Endothelial cell of umbilical vein (primary cell): ENCODE data around the gene LRRC8B.

Source experiments
- EZH2 ChIP-seq: IDR thresholded peaks from 2 replicates; pipeline ENCODE4 v1.6.1; 2012; ENCODE audit warnings: borderline replicate concordance, low read depth, mild to moderate bottlenecking, moderate library complexity, low read length, inconsistent platforms; ENCODE audit not compliant: severe bottlenecking
- FOS ChIP-seq: IDR thresholded peaks from 2 replicates; pipeline ENCODE4 v1.6.1; 2011; ENCODE audit warnings: mild to moderate bottlenecking, low read length, moderate library complexity, borderline replicate concordance; ENCODE audit not compliant: insufficient read depth
- GATA2 ChIP-seq: IDR thresholded peaks from 2 replicates; pipeline ENCODE4 v1.7.0; 2011; ENCODE audit warnings: low read depth, mild to moderate bottlenecking, moderate library complexity, mixed read lengths, low read length; ENCODE audit not compliant: insufficient read length, insufficient read depth
- JUN ChIP-seq: IDR thresholded peaks from 2 replicates; pipeline ENCODE4 v1.6.1; 2011; ENCODE audit warnings: borderline replicate concordance, low read depth; ENCODE audit not compliant: insufficient read length, insufficient read depth
- MYC ChIP-seq: IDR thresholded peaks from one replicate; pipeline ENCODE4 v1.6.1; 2011; ENCODE audit warnings: mild to moderate bottlenecking, low read depth, low read length
- POLR2A ChIP-seq: IDR thresholded peaks from 2 replicates; pipeline ENCODE4 v1.6.1; 2012; ENCODE audit warnings: low read depth, mild to moderate bottlenecking, control low read depth, low read length
- POLR2AphosphoS5 ChIP-seq: IDR thresholded peaks from 2 replicates; pipeline ENCODE4 v1.6.1; 2012; ENCODE audit warnings: low read depth, mild to moderate bottlenecking, control low read depth, low read length, moderate library complexity; ENCODE audit not compliant: insufficient read depth
- TF ChIP-seq, protein P1 (sequence below), 2 donors: IDR thresholded peaks; 1 replicate in 1 of 2; 2 replicates in 1 of 2; pipeline ENCODE4 v1.5.1; 2011; ENCODE audit warnings: low read length in 2 of 2, mild to moderate bottlenecking in 2 of 2, moderate library complexity in 2 of 2, control low read depth in 1 of 2, inconsistent platforms in 1 of 2, low read depth in 1 of 2; ENCODE audit not compliant: insufficient read depth in 1 of 2; ENCODE audit errors: extremely low read depth in 1 of 2
- TF ChIP-seq, protein P2 (sequence below): IDR thresholded peaks from 2 replicates; pipeline ENCODE4 v1.6.1; 2011; ENCODE audit not compliant: insufficient read depth, insufficient read length

DNA sequence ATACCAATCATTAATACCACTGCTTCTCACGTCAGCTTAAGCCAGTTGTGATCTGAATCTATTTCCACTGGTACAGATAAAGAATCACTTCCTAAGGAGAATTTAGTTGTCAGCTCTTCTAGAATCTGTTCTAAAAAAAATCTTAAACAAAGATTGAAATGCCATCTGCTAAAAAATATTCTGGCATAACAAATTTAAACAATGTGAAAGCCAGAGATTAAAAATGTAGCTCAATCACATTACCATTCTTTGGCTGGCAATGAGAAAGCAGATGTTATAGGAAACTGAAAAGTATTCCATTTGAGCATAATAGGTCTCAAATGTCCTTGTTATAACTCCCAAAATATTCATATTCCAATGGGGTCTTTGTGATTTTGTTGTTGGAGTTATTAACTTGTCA lies 21.7 kb upstream of the LRRC8B start:
- TF ChIP-seq, protein P1, sequence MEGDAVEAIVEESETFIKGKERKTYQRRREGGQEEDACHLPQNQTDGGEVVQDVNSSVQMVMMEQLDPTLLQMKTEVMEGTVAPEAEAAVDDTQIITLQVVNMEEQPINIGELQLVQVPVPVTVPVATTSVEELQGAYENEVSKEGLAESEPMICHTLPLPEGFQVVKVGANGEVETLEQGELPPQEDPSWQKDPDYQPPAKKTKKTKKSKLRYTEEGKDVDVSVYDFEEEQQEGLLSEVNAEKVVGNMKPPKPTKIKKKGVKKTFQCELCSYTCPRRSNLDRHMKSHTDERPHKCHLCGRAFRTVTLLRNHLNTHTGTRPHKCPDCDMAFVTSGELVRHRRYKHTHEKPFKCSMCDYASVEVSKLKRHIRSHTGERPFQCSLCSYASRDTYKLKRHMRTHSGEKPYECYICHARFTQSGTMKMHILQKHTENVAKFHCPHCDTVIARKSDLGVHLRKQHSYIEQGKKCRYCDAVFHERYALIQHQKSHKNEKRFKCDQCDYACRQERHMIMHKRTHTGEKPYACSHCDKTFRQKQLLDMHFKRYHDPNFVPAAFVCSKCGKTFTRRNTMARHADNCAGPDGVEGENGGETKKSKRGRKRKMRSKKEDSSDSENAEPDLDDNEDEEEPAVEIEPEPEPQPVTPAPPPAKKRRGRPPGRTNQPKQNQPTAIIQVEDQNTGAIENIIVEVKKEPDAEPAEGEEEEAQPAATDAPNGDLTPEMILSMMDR (IDR thresholded peaks at IDR 0.05; ENCODE audit: extremely low read depth in 1 of 2, insufficient read depth in 1 of 2, low read depth in 1 of 2, low read length in 2 of 2): no peak
- no peak for TF ChIP-seq JUN
- TF ChIP-seq, protein P2, sequence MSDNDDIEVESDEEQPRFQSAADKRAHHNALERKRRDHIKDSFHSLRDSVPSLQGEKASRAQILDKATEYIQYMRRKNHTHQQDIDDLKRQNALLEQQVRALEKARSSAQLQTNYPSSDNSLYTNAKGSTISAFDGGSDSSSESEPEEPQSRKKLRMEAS: no peak
- TF ChIP-seq EZH2: no peak
- no peak for TF ChIP-seq POLR2A
- TF ChIP-seq MYC: no peak
- no peak for TF ChIP-seq FOS
- no peak for TF ChIP-seq POLR2AphosphoS5
- TF ChIP-seq GATA2: no peak
